GM21515 (cell line): ENCODE results near the gene ENDOD1.
A peak's percentile ranks its signal among the peaks of the same experiment; 100 is the strongest.
"Not testable (repeated sequence)": the region's sequence is repeated elsewhere in the genome, so short reads cannot be mapped to it uniquely, and the experiment has no call there.

Experiments
- ATAC-seq: cut with Tn5 transposase; IDR thresholded peaks from one replicate; pipeline ENCODE4 v1.9.1; 2021; ENCODE audit not compliant: unreplicated experiment

Gene ENDOD1, protein sequence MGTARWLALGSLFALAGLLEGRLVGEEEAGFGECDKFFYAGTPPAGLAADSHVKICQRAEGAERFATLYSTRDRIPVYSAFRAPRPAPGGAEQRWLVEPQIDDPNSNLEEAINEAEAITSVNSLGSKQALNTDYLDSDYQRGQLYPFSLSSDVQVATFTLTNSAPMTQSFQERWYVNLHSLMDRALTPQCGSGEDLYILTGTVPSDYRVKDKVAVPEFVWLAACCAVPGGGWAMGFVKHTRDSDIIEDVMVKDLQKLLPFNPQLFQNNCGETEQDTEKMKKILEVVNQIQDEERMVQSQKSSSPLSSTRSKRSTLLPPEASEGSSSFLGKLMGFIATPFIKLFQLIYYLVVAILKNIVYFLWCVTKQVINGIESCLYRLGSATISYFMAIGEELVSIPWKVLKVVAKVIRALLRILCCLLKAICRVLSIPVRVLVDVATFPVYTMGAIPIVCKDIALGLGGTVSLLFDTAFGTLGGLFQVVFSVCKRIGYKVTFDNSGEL

GRCh38 chr11:95089620-95090542 lies at the start of gene ENDOD1:
Gene ENDOD1 (plus strand): TSS chr11:95089846. CDS start chr11:95089928, 82 bp downstream.
- ATAC-seq = peak; percentile 90

DNA sequence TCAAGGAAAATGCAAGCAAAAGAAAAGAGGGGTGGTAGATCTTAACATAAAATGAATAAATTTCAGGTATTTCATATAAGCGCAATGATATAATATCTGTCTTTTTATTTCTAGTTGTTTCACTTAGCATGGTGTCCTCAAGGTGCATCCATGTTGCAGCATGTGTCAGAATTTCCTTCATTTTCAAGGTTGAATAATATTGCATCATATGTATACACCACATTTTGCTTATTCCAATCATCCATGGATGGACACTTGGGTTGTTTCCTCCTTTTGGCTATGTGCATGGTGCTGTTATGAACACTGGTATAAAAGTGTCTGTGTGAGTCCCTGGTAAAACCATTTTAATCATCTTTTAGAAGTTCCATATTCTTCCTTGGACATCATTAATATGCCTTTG lies 47.4 kb upstream of the ENDOD1 start:
- no peak for ATAC-seq

- no peak for ATAC-seq
Measured at GRCh38 chr11:95042906-95043305, 46.7 kb upstream of the ENDOD1 start.

- no peak for ATAC-seq
Measured at GRCh38 chr11:95044010-95044409, 45.6 kb upstream of the ENDOD1 start.

- no peak for ATAC-seq
Measured at GRCh38 chr11:95045812-95046211, 43.8 kb upstream of the ENDOD1 start.

- ATAC-seq = not testable (repeated sequence)
Measured at GRCh38 chr11:95049122-95049521, 40.5 kb upstream of the ENDOD1 start, which contains the start of gene KDM4F. Gene KDM4F (plus strand): TSS chr11:95049422.

DNA sequence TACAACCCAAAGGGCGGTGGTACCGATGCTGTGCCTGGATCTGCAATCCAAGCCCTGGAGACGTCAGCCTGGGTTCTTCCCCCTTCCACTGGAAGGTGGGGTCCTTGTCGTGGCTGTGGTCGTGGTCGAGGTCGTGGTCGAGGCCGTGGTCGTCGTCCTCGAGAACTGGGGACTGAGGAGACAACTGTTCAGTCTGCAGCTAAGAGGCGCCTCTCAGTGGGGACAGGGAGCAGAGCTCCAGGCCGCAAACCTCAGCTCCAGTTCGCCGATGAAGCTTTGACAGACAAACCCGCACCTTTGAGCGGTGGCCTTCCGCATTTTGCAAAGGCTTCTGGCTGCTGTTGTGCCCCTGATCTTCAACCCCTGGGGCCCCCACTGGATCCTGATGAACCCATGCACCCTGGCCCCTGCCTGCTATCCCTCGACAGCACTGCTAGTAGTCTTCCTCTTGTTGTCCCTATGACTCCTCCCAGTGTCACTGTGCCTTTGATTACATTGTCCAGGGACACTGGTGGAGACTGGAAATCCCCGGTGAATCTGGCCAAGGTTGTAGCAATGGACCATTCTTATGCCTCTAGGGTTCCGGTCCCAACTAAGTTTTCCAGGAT lies 38.9 kb upstream of the ENDOD1 start:
- no peak for ATAC-seq

GRCh38 chr11:95054356-95054755 lies 35.3 kb upstream of the ENDOD1 start:
- ATAC-seq = no peak

DNA sequence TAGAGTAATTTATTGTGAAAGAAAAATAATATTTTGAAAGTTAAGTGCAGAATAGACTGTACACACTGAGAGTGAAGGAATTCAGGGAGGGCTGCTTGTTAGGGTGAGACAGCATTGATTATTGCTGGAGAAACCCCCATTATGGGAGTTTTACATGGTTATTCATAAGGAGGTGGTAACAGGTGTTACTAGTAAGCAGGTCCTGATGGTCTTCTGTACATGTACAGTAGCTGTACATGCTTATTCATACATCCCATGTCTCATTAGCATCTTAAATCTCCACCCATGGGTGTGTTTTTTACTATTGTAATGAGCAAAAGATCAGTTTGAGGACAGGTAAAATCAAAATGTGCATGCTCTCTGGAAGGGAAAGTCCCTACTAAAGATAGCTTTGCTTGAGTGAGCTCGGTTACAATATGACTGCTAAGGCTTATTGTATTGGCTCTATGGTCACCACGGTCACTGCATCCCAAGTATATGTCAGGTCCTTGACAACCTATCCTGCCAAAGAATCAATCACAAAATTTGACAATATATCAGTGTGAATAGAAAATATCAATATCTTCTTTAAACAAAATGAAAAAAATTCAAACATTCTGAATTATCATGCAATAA lies 34.3 kb upstream of the ENDOD1 start:
- ATAC-seq = peak; percentile 93

DNA sequence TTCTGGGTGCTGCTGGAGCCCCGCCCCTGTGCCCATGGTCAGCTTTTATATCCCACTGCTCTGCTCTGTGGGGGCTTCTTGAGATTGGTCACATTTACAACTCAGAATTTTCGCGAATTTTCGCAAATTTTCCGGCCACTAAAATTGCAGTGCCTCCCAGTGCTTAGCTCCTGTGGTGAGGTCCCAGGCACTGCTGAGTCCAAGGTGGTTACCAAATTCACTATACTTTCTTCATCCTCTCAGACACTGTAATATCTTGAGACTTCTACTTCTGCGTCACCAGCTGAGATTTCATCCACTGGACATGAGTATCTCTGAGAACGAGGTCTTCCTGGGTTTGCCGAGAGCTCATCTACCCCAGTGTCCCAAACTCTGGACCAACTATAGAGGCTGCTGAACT lies 31.7 kb upstream of the ENDOD1 start:
- no peak for ATAC-seq

DNA sequence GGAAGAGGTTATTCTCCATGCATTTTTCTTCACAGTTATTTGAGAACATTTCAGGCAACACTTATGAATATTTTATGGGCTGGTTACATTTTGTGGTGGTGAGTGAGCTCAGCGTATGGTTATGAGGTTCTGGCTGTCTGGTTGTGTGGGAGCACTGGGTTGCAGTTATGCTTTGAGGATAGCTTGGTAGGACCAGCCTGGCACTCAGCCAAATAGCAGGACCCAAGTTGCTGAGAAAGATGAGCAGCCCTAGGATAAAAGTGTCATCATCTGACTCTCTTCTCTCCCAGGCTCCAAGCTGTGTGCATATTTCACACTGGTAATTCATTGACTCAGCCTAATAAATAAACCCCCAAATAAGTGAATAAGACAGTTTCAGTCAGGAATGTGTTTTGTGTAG lies 31.0 kb upstream of the ENDOD1 start:
- ATAC-seq = no peak

GRCh38 chr11:95059046-95059445 lies 30.6 kb upstream of the ENDOD1 start:
- ATAC-seq = no peak

DNA sequence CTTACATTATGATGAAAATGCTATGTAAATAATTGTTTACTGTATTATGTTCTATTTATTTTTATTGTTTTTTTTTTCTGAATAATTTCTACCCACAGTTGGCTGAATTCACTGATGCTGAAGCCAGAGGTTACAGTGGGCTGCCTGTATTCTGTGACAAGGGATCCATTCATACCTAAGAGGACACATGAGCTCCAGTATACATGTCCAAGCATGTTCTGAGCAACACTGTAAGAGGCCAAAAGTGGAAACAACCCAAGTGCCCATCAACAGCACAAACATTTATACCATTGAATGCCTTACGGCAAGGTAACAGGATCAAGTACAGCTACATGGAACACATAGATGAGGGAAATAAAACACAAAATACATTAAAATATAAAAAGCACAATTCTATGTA lies 24.3 kb upstream of the ENDOD1 start:
- no peak for ATAC-seq

DNA sequence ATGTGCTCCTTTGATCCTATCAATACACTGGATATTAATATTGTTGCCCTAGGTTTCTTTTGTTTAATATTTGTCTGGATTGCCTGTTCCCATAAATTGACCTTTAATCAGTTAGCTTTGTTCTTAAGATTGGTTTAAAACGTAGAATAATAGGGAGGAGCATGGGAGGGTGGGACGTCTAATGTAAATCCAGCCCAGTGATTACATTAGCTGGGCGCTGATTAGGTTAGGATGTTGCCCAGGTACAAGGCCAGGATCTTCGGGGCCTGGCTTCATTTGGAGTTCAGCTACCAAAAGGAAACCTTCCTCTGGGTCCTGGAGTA lies 23.0 kb upstream of the ENDOD1 start, which contains the start of gene SRSF8:
TSS of gene SRSF8 (plus strand) at position 204 of the 323 bp plus-strand sequence. CDS start 308 bp downstream, outside the sequence.
- peak; percentile 43 for ATAC-seq

- ATAC-seq = peak; percentile 61
Measured at GRCh38 chr11:95067039-95067840, 22.4 kb upstream of the ENDOD1 start.

- peak; percentile 4 for ATAC-seq
Measured at GRCh38 chr11:95067841-95068219, 21.8 kb upstream of the ENDOD1 start.

DNA sequence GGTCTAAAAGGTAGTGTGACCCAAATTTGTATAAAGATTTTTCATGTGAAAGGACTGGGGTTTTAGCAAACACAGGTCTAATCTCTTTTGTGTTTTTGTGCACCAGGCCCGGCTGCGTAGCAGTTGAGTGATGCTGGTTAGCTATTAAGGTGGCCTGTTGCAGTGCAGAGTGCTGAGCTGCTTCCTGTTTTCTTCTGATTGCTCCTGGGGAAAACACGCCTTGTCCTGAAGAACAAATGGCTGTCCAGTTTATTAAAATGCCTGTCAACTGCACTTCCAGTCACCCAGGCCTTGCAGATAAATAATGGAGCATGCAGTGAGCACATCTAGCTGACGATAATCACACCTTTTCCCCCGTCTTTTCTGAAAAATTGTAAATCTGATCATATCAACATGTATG lies 21.1 kb upstream of the ENDOD1 start:
- peak; percentile 69 for ATAC-seq

DNA sequence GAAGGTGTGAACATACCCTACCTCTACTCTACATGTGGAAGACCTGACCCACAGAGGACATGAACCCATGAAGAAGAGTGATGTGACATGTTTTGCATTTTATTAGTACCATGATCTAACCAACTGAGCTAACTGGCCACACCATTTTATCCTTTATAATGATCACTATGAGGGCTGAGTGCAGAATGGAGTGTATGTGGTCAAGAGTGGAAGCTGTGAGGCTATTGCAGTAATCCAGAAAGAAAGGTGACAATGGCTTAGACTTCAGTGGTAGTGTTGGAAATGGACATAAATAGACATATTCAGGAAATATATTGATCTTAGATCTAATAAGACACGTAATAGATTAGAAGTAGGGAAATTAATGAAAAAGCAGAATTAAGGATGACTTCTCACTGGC lies 19.2 kb upstream of the ENDOD1 start:
- no peak for ATAC-seq

DNA sequence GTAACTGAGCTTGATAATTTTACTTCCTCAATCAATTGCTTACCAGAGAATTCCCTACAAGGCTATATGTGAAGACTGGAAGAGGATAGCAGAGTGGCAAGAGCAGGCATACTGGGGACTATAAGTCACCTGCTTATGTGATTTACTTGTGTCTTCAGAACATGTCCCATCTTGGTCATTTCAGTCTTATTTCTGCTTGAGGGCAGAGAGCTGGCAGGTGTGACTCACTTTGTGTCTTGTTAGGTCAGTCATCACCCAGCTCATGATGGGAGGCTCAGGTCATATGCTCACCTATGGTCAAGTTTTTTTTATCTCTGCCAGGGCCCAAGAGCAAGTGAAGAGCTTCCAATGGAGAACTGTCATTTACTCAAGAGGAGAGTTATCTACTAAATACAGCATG lies 16.7 kb upstream of the ENDOD1 start:
- no peak for ATAC-seq
